HEK293 (cell line): ENCODE results near the gene PAIP1.

Experiments used
- GLIS1 ChIP-seq: fragments of 450-650 bp; formaldehyde crosslinking; IDR thresholded peaks from 2 replicates; pipeline ENCODE4 v1.5.1; 2016; ENCODE audit warnings: missing biosample characterization, missing genetic modification characterization
- HOXD13 ChIP-seq: sonication (generic); formaldehyde crosslinking; IDR thresholded peaks from 2 replicates; pipeline ENCODE4 v1.8.0; 2022; ENCODE audit warnings: missing genetic modification reagents, borderline replicate concordance
- ZBTB20 ChIP-seq: fragments of 450-650 bp; formaldehyde crosslinking; IDR thresholded peaks from 2 replicates; pipeline ENCODE4 v1.5.1; 2016; ENCODE audit warnings: missing biosample characterization, missing genetic modification characterization
- ZNF16 ChIP-seq: fragments of 450-650 bp; formaldehyde crosslinking; IDR thresholded peaks from 2 replicates; pipeline ENCODE4 v1.5.1; 2016; ENCODE audit warnings: low read depth, missing biosample characterization, missing genetic modification characterization
- ZNF184 ChIP-seq: fragments of 450-650 bp; IDR thresholded peaks from 2 replicates; pipeline ENCODE4 v1.5.1; 2018; ENCODE audit warnings: missing biosample characterization, mild to moderate bottlenecking, missing genetic modification characterization
- ZNF211 ChIP-seq: fragments of 450-650 bp; formaldehyde crosslinking; IDR thresholded peaks from 2 replicates; pipeline ENCODE4 v1.5.1; 2016; ENCODE audit warnings: low read depth, missing biosample characterization, missing genetic modification characterization
- ZNF274 ChIP-seq, 2 experiments: fragments of 200-500 bp in 1 of 2; fragments of 450-650 bp in 1 of 2; sonication (Bioruptor generic) in 1 of 2; formaldehyde crosslinking in 1 of 2; IDR thresholded peaks; 2 replicates each; pipeline versions ENCODE4 v1.5.1 to v1.6.1; 2014 to 2016; ENCODE audit warnings: borderline replicate concordance in 1 of 2, inconsistent platforms in 1 of 2, low read length in 1 of 2, missing biosample characterization in 1 of 2, missing genetic modification characterization in 1 of 2
- ZNF302 ChIP-seq: fragments of 450-650 bp; formaldehyde crosslinking; IDR thresholded peaks from 2 replicates; pipeline ENCODE4 v1.5.1; 2016; ENCODE audit warnings: missing biosample characterization, missing genetic modification characterization, low read depth
- ZNF391 ChIP-seq: fragments of 450-650 bp; formaldehyde crosslinking; IDR thresholded peaks from 2 replicates; pipeline ENCODE4 v1.5.1; 2016; ENCODE audit warnings: low read depth, missing biosample characterization, missing genetic modification characterization, borderline replicate concordance
- ZNF394 ChIP-seq: fragments of 450-650 bp; formaldehyde crosslinking; IDR thresholded peaks from 2 replicates; pipeline ENCODE4 v1.5.1; 2016; ENCODE audit warnings: missing biosample characterization, missing genetic modification characterization, mild to moderate bottlenecking, moderate library complexity, borderline replicate concordance
- ZNF416 ChIP-seq: fragments of 450-650 bp; formaldehyde crosslinking; IDR thresholded peaks from 2 replicates; pipeline ENCODE4 v1.5.1; 2016; ENCODE audit warnings: missing biosample characterization, missing genetic modification characterization
- ZNF768 ChIP-seq: fragments of 450-650 bp; formaldehyde crosslinking; IDR thresholded peaks from 2 replicates; pipeline ENCODE4 v1.5.1; 2018; ENCODE audit warnings: missing biosample characterization, mild to moderate bottlenecking, missing genetic modification characterization
- ZSCAN16 ChIP-seq: fragments of 450-650 bp; formaldehyde crosslinking; IDR thresholded peaks from 2 replicates; pipeline ENCODE4 v1.5.1; 2016; ENCODE audit warnings: missing biosample characterization, missing genetic modification characterization
- TF ChIP-seq, protein P1 (sequence below): sonication (generic); formaldehyde crosslinking; IDR thresholded peaks from 2 replicates; pipeline ENCODE4 v1.8.1; 2022; ENCODE audit warnings: mild to moderate bottlenecking, moderate library complexity, missing genetic modification reagents
- TF ChIP-seq, protein P2 (sequence below): IDR thresholded peaks from 2 replicates; pipeline ENCODE4 v1.6.1; 2011; ENCODE audit warnings: mild to moderate bottlenecking, low read depth, low read length, borderline replicate concordance
- TF ChIP-seq, protein P3 (sequence below): fragments of 450-650 bp; formaldehyde crosslinking; IDR thresholded peaks from 2 replicates; pipeline ENCODE4; 2016; ENCODE audit warnings: missing biosample characterization, missing genetic modification characterization
- TF ChIP-seq, protein P4 (sequence below): fragments of 450-650 bp; formaldehyde crosslinking; IDR thresholded peaks from 2 replicates; pipeline ENCODE4 v1.5.1; 2016; ENCODE audit warnings: missing biosample characterization, missing genetic modification characterization
- TF ChIP-seq, protein P5 (sequence below): fragments of 450-650 bp; formaldehyde crosslinking; IDR thresholded peaks from 2 replicates; pipeline ENCODE4 v1.5.1; 2016; ENCODE audit warnings: missing biosample characterization, missing genetic modification characterization
- TF ChIP-seq, protein P6 (sequence below): fragments of 450-650 bp; formaldehyde crosslinking; conservative IDR thresholded peaks from 2 replicates; pipeline ENCODE4 v1.5.1; 2016; ENCODE audit warnings: low read depth, missing biosample characterization, missing genetic modification characterization
- TF ChIP-seq, protein P7 (sequence below): fragments of 450-650 bp; formaldehyde crosslinking; IDR thresholded peaks from 2 replicates; pipeline ENCODE4 v1.5.1; 2016; ENCODE audit warnings: missing biosample characterization, missing genetic modification characterization, low read depth
- TF ChIP-seq, protein P8 (sequence below): fragments of 450-650 bp; formaldehyde crosslinking; IDR thresholded peaks from 2 replicates; pipeline ENCODE4 v1.5.1; 2016; ENCODE audit warnings: missing biosample characterization, missing genetic modification characterization

The PAIP1 gene

DNA sequence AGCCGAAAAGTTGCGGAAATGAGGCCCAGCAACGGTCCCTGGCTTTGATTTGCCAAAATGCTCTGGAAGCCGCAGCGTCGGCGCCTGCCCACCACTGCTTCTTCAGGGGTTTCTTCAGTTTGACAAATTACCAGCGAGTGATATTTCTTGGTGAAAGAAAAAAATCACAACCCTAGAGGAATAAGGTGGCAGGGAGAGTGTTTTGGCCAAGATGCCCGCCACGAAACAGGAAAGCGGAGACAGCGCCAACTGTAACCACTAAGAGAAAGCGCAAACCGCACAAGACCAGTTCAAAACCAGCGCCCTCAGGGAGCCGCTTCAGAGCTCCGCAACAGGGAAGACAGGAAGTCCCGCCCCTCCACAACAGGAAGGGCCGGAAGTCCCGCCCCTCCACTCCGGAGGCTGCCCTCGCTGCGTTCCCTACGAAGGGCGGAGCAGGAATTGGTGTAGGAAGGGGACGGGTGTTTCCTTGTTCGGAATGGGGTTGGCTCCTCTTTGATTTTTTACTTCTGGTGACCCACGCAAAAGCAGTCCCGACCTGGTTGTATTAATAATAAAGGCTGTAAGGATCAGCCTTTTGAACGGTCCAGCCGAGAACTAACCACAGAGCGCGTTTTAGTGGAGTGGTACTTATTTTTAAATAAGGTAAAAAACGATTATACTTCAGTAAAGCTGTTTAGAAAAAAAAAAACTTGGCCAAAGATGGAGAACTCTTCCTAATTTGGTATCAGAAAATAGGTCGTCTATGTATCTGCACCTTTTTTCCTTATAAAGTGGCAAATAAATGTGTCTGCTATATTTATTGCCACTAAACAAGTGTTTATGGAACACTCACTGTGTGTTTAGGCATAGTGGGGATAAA lies 41.8 kb downstream of the PAIP1 start, which contains the start of gene C5orf34 (continued):
- TF ChIP-seq, protein P1, sequence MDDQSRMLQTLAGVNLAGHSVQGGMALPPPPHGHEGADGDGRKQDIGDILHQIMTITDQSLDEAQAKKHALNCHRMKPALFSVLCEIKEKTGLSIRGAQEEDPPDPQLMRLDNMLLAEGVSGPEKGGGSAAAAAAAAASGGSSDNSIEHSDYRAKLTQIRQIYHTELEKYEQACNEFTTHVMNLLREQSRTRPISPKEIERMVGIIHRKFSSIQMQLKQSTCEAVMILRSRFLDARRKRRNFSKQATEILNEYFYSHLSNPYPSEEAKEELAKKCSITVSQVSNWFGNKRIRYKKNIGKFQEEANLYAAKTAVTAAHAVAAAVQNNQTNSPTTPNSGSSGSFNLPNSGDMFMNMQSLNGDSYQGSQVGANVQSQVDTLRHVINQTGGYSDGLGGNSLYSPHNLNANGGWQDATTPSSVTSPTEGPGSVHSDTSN (CRISPR knock-in tag) = no peak; the same call in 1 of the 2 replicates
- TF ChIP-seq ZNF416 (no peak), ZNF768 (tag by site-specific recombination) (no peak), ZNF16 (tag by site-specific recombination) (no peak), HOXD13 (no peak; the same call in 1 of the 2 replicates), ZSCAN16 (tag by site-specific recombination) (no peak), ZNF184 (tag by site-specific recombination) (no peak), ZNF394 (no peak; the same call in 1 of the 2 replicates), ZBTB20 (tag by site-specific recombination) (peak; percentile 44; the same call in 1 of the 2 replicates), GLIS1 (tag by site-specific recombination) (peak; percentile 18; the same call in 1 of the 2 replicates), ZNF302 (tag by site-specific recombination) (no peak), ZNF274 (IDR thresholded peaks at IDR 0.05; ENCODE audit: low read length) (no peak), ZNF274 (tag by site-specific recombination; IDR thresholded peaks at IDR 0.05; ENCODE audit: borderline replicate concordance) (no peak), ZNF211 (tag by site-specific recombination) (no peak), ZNF391 (tag by site-specific recombination) (no peak)
- TF ChIP-seq, protein P2, sequence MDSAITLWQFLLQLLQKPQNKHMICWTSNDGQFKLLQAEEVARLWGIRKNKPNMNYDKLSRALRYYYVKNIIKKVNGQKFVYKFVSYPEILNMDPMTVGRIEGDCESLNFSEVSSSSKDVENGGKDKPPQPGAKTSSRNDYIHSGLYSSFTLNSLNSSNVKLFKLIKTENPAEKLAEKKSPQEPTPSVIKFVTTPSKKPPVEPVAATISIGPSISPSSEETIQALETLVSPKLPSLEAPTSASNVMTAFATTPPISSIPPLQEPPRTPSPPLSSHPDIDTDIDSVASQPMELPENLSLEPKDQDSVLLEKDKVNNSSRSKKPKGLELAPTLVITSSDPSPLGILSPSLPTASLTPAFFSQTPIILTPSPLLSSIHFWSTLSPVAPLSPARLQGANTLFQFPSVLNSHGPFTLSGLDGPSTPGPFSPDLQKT = no peak
- TF ChIP-seq, protein P3, sequence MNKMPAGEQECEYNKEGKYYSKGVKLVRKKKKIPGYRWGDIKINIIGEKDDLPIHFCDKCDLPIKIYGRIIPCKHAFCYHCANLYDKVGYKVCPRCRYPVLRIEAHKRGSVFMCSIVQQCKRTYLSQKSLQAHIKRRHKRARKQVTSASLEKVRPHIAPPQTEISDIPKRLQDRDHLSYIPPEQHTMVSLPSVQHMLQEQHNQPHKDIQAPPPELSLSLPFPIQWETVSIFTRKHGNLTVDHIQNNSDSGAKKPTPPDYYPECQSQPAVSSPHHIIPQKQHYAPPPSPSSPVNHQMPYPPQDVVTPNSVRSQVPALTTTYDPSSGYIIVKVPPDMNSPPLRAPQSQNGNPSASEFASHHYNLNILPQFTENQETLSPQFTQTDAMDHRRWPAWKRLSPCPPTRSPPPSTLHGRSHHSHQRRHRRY (tag by site-specific recombination) = no peak
- TF ChIP-seq, protein P4, sequence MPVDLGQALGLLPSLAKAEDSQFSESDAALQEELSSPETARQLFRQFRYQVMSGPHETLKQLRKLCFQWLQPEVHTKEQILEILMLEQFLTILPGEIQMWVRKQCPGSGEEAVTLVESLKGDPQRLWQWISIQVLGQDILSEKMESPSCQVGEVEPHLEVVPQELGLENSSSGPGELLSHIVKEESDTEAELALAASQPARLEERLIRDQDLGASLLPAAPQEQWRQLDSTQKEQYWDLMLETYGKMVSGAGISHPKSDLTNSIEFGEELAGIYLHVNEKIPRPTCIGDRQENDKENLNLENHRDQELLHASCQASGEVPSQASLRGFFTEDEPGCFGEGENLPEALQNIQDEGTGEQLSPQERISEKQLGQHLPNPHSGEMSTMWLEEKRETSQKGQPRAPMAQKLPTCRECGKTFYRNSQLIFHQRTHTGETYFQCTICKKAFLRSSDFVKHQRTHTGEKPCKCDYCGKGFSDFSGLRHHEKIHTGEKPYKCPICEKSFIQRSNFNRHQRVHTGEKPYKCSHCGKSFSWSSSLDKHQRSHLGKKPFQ (tag by site-specific recombination) = 0 out of 2 replicates have a peak, but pooled peaks have one; percentile 7
- TF ChIP-seq, protein P5, sequence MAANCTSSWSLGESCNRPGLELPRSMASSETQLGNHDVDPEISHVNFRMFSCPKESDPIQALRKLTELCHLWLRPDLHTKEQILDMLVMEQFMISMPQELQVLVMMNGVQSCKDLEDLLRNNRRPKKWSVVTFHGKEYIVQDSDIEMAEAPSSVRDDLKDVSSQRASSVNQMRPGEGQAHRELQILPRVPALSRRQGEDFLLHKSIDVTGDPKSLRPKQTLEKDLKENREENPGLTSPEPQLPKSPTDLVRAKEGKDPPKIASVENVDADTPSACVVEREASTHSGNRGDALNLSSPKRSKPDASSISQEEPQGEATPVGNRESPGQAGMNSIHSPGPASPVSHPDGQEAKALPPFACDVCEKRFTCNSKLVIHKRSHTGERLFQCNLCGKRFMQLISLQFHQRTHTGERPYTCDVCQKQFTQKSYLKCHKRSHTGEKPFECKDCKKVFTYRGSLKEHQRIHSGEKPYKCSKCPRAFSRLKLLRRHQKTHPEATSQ (tag by site-specific recombination) = no peak
- TF ChIP-seq, protein P6, sequence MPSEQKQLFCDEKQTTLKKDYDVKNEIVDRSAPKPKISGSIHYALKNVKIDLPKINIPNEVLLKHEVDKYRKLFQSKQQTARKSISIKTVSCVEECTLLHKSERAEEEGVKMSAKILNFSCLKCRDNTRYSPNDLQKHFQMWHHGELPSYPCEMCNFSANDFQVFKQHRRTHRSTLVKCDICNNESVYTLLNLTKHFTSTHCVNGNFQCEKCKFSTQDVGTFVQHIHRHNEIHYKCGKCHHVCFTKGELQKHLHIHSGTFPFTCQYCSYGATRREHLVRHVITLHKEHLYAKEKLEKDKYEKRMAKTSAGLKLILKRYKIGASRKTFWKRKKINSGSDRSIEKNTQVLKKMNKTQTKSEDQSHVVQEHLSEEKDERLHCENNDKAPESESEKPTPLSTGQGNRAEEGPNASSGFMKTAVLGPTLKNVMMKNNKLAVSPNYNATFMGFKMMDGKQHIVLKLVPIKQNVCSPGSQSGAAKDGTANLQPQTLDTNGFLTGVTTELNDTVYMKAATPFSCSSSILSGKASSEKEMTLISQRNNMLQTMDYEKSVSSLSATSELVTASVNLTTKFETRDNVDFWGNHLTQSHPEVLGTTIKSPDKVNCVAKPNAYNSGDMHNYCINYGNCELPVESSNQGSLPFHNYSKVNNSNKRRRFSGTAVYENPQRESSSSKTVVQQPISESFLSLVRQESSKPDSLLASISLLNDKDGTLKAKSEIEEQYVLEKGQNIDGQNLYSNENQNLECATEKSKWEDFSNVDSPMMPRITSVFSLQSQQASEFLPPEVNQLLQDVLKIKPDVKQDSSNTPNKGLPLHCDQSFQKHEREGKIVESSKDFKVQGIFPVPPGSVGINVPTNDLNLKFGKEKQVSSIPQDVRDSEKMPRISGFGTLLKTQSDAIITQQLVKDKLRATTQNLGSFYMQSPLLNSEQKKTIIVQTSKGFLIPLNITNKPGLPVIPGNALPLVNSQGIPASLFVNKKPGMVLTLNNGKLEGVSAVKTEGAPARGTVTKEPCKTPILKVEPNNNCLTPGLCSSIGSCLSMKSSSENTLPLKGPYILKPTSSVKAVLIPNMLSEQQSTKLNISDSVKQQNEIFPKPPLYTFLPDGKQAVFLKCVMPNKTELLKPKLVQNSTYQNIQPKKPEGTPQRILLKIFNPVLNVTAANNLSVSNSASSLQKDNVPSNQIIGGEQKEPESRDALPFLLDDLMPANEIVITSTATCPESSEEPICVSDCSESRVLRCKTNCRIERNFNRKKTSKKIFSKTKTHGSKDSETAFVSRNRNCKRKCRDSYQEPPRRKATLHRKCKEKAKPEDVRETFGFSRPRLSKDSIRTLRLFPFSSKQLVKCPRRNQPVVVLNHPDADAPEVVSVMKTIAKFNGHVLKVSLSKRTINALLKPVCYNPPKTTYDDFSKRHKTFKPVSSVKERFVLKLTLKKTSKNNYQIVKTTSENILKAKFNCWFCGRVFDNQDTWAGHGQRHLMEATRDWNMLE (tag by site-specific recombination) = peak; percentile 77
- TF ChIP-seq, protein P7, sequence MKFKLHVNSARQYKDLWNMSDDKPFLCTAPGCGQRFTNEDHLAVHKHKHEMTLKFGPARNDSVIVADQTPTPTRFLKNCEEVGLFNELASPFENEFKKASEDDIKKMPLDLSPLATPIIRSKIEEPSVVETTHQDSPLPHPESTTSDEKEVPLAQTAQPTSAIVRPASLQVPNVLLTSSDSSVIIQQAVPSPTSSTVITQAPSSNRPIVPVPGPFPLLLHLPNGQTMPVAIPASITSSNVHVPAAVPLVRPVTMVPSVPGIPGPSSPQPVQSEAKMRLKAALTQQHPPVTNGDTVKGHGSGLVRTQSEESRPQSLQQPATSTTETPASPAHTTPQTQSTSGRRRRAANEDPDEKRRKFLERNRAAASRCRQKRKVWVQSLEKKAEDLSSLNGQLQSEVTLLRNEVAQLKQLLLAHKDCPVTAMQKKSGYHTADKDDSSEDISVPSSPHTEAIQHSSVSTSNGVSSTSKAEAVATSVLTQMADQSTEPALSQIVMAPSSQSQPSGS (tag by site-specific recombination) = no peak
- TF ChIP-seq, protein P8, sequence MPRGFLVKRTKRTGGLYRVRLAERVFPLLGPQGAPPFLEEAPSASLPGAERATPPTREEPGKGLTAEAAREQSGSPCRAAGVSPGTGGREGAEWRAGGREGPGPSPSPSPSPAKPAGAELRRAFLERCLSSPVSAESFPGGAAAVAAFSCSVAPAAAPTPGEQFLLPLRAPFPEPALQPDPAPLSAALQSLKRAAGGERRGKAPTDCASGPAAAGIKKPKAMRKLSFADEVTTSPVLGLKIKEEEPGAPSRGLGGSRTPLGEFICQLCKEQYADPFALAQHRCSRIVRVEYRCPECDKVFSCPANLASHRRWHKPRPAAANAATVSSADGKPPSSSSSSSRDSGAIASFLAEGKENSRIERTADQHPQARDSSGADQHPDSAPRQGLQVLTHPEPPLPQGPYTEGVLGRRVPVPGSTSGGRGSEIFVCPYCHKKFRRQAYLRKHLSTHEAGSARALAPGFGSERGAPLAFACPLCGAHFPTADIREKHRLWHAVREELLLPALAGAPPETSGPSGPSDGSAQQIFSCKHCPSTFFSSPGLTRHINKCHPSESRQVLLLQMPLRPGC (tag by site-specific recombination) = no peak
